GM18868 (cell line): Measurements from ENCODE around the gene PRKN.

Experiments used
- ATAC-seq: cut with Tn5 transposase; IDR thresholded peaks from one replicate; pipeline ENCODE4 v1.9.1; 2021; ENCODE audit warnings: mild to moderate bottlenecking, moderate library complexity; ENCODE audit not compliant: unreplicated experiment

The PRKN gene

DNA sequence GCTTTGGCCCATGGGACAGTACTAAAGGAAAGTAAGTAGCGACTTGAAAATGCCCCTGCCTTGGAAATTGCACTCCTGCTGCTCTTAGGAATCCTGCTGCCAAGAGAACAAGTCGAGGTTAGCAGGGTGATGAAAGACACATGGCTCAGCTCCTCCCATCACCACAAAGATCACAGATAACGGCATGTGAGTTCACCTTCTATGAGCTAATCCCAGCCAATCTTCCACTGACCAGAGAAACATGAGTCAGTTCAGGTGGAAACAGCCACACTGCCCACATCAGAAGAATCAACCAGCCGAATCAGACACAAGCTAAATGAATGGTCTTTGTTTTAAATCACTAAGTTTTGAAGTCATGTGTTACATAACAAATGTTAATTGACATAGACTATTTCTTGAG is 106.3 kb downstream of the PRKN start:
- peak; percentile 48 for ATAC-seq

GRCh38 chr6:162620073-162620472 is 107.5 kb downstream of the PRKN start:
- no peak for ATAC-seq

- ATAC-seq, result no peak
Observed at GRCh38 chr6:162618448-162619002, 109.0 kb downstream of the PRKN start.

DNA sequence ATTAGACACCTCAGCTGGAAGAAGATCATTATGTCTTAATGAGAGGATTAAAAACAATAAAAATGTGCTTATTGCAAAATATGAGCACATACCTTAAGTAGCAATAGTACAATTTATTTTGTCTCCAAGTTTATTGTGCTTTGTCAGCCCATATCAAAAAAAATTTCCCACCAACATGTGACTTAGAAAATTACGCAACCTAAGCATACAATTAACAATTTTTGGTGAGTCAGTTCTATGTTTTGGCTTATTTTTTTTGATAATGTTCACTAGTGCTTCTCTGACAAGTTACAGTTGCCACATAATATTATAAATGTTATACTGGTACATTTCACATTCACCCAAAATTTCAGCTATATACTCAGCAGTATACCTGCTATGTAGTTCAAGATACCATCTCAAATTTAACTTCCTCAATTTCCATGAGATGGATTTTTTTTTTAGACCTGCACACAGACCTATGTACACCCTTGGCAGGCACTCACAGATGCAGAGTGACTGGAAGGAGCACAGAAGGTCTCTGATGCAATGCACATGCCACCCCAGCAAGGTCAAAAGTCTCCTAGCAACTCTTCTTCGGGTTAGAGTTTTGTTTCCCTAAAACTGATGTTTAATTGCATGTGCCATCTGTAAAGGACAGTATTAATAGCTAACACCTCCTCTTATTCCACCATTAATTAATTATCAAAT is 112.4 kb downstream of the PRKN start:
- ATAC-seq, result no peak

GRCh38 chr6:162613310-162613709 is 114.3 kb downstream of the PRKN start:
- ATAC-seq, result no peak

- ATAC-seq, result no peak
Observed at GRCh38 chr6:162612613-162613012, 115.0 kb downstream of the PRKN start.

GRCh38 chr6:162610351-162610750 is 117.2 kb downstream of the PRKN start:
- no peak for ATAC-seq

DNA sequence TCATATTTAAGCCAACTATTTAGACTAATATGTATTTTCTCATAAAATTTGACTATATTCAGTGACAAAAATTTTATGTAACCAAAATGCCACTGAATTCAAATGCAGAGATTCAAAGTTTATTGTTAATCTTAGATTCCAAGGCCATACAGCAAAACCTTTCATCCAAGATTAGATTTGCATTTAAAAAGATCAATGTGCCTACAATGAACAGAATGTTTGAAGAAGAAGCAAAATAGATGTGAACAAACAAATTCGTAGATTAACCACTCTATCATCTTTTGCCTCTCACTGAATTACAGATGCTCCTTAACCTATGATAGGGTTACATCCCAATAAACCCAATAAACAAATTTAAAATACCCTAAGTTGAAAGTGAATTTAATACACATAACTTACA is 121.7 kb downstream of the PRKN start:
- no peak for ATAC-seq

- no peak for ATAC-seq
Observed at GRCh38 chr6:162603231-162604015, 124.1 kb downstream of the PRKN start.

DNA sequence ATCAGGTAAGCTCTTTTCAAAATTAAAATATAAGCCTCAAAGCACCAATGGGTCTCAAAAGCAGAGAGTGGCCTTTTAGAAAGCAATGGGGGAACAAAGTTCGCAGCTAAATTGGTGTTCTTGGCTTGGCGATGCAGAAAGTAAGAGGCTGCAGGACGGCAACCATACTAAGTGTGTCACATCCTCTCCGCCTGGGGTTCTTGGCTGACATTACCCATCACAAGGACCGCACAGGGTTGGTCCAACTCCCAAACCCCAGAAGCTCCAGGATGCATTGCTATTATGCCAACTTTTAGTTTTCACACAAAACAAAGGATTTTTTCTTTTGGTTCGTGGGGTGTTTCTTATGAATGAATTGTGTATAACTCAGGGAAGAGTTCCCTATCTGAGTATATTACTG is 124.8 kb downstream of the PRKN start:
- ATAC-seq, result no peak

GRCh38 chr6:162596676-162597075 is 130.9 kb downstream of the PRKN start:
- no peak for ATAC-seq

- ATAC-seq, result no peak
Observed at GRCh38 chr6:162591517-162591916, 136.0 kb downstream of the PRKN start.

DNA sequence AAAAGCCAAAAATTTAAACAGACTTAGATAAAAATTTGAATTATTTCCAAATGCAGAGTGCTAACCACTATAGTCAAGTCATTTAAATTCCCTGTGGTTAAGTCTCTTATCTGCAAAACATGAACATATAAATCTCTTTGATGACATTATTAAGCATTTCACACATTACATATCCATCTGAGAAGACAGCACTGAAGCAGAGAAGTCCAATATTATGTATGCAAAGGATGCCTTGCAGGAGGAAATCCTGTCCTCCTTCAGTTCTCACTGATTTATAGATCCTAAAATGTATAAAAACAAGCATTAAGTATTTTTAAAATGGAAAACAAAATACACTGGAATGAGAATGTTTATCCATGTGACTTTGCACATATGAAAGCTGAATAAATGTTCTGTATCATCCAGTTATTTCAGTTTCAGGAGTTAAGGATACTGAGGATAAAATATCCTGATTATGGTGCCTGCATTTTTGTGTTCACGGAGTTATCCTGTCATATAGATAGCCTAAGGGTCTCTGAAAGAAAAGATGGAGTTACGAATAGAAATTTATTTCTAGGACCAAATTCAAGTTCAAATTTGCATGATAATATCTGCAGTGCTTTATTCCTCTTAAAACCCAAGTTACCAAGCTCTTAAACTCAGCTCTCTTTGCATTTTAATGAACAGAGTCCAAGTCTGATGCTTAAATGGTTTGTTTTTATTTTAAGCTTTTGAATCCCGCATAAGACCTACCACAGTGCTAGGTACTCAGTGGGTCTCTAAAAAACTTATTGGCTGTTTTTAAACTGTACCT is 145.4 kb downstream of the PRKN start:
- ATAC-seq, result no peak

DNA sequence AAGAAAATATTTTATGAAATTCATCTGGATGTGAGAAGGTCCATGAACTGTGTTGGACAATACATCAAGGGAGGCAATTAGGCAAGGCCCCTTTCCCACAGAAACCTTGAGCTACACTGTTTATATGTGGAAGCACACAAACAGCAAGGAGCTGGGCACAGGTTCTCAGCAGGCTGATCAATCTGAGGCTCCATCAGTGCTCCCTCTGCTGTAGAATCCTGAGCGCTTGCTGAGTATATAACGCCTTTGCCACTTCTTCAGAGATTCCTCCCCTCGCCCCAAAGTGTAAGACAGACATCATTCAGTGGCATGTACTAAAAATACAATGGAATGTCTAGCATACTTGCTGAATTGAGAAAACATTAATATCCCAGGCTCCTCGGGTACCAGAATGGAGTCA is 146.9 kb downstream of the PRKN start:
- no peak for ATAC-seq

- no peak for ATAC-seq
Observed at GRCh38 chr6:162576016-162576415, 151.6 kb downstream of the PRKN start.

DNA sequence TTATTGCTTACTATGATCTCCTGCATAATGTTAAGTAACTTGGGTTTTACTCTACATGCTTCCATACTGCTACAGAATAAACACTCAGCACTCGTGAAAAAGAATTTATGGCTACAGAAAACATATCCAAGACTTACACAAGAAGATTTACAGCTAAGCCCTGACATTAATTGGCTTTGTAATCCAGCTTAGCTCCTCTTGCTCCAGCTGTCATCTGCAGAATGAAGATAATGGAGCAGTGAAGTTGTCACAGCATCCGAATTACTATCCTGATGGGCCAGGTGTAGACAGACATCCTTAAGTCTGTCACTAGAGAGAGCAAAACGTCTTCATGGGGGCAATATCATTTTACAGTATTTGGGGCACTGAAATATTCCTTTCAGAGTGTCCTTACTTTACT is 155.3 kb downstream of the PRKN start:
- no peak for ATAC-seq

- ATAC-seq, result no peak
Observed at GRCh38 chr6:162568266-162568665, 159.3 kb downstream of the PRKN start.

DNA sequence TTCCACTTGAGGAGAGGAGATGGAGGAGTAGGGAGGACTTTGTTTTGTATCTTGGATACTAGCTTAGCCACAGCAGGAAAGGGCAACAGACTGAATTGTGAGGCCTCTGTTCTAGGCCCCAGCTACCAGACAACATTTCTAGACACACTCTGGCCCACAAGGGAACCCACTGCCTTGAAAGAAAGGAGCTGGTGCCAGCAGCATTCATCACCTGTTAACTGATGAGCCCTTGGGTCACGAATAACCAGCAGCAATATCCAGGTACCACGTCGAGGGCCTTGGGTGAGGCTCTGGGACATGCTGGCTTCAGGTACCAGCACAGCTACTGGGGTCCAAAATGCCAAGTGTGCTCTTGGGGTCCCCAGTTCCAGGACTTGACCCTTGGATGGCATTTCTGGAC is 165.5 kb downstream of the PRKN start:
- ATAC-seq, result no peak

DNA sequence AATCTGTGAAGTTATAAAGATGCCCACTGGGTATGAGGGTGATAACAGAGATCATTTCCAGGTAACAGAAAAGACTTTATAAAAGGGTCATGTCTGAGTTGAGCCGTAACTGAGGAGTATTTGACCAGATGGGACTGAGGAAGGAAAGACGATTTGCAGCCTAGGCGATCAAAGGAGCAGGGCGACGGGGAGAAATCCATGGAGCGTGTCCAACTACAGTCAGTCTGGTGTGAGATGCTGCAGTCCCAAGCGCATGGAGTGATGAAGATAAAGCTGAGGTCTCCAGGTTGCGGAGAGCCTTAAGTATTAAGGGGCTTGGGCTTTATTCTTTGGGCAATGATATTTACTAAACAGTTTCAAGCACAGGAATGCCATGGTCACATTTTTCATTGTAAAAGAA is 166.7 kb downstream of the PRKN start:
- ATAC-seq, result no peak

DNA sequence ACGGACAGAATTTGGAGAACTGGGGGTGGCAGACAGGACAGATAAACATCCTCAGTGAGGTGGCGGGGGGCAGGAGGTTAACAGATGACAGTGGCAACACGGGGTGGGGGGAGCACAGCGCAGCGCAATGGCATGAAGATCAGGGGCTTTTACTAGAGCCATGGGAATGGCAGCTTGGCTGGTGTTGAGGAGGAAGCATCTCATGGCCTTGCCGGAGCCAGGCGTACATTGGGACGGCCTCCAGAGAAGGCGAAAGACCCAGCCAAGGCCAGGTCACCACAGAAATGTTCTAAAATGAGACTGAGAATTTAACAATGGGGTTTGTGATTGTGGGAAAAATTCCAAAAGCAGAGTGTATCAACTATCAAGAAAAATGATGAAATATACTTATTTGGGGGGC is 173.0 kb downstream of the PRKN start:
- no peak for ATAC-seq

DNA sequence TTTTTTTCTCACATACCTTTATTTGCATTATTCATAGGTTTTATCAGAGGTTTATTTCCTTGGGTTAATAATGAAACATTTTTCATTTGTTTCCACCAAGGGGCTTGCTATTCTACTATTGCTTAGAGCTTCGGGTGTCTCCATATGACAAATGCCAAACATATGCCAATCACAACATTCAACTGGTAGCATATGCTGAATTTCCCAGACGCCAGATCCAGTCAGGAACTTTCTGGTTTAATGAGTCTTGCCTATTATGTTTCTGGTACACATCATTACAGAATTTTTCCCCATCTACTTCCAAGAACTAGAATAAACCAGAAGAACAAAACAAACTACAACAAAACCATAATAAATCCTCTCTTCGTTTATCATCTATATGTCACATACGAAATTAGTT is 180.7 kb downstream of the PRKN start:
- no peak for ATAC-seq
